ENCODE results near the gene VWC2L. TPM values are rescaled to one million over a fixed set of nuclear protein-coding genes. Genes with fewer than 3 reads are reported as not detected.

VWC2L gene
- total and polyA plus RNA-seq, 2 experiments from 2014 or later = not detected

GRCh38 chr2:214566457-214566856, 155.6 kb downstream of the VWC2L start (continued):
- TF ChIP-seq CREB1 (CRISPR knock-in tag; IDR thresholded peaks at IDR 0.05; ENCODE audit: low read depth) (no peak), POLR2AphosphoS5 (IDR thresholded peaks at IDR 0.05; ENCODE audit: low read depth) (no peak), JUNB (IDR thresholded peaks at IDR 0.05; ENCODE audit: unreplicated experiment) (no peak), ZNF331 (CRISPR knock-in tag; IDR thresholded peaks at IDR 0.05; ENCODE audit: low read depth) (no peak)

GRCh38 chr2:214569419-214570035, 158.7 kb downstream of the VWC2L start:
- H4K20me1 ChIP-seq (replicated peaks; ENCODE audit: insufficient read depth) = no peaks in the 10 kb centered on the region
- H3K4me3 ChIP-seq = no peak overlapping the region
- Mint-ChIP-seq H3K4me1 (peaks cover 3% of the 10 kb centered on the region; the same call in 1 of the 3 replicates), H3K9me3 (no peaks in the 10 kb centered on the region; the same call in 2 of the 3 replicates), H3K27me3 (ENCODE audit: insufficient read depth, low read depth, poor library complexity) (peaks cover 2% of the 10 kb centered on the region), H3K4me3 (no peak overlapping the region), H3K27ac (no peak overlapping the region), H3K36me3 (ENCODE audit: low read depth) (no peaks in the 10 kb centered on the region)
- H2AFZ ChIP-seq = no peak overlapping the region
- no peaks in the 10 kb centered on the region for H3F3A ChIP-seq (replicated peaks; ENCODE audit: low read depth)
- no peaks in the 10 kb centered on the region for H3K27me3 ChIP-seq (ENCODE audit: insufficient read depth)
- ATAC-seq (no peak), DNase-seq (ENCODE audit: low spot score) (no peak)
- H3K36me3 ChIP-seq (ENCODE audit: insufficient read depth) = no peaks in the 10 kb centered on the region
- TF ChIP-seq JUNB (IDR thresholded peaks at IDR 0.05; ENCODE audit: unreplicated experiment) = no peak
- TF ChIP-seq REST (IDR thresholded peaks at IDR 0.05; ENCODE audit: unreplicated experiment) = no peak
- no peak for TF ChIP-seq NANOG (IDR thresholded peaks at IDR 0.05; ENCODE audit: borderline replicate concordance)
- TF ChIP-seq POLR2AphosphoS5 (IDR thresholded peaks at IDR 0.05; ENCODE audit: low read depth) = no peak
- TF ChIP-seq EZH2 (IDR thresholded peaks at IDR 0.05; ENCODE audit: low read depth, unreplicated experiment) = no peak
- H3K79me2 ChIP-seq (replicated peaks; ENCODE audit: insufficient read depth) = no peaks in the 10 kb centered on the region
- no peak overlapping the region for H3K27ac ChIP-seq (ENCODE audit: low read depth)
- no peak overlapping the region for H3K4me2 ChIP-seq
- no peaks in the 10 kb centered on the region for H3K4me1 ChIP-seq (ENCODE audit: insufficient read depth)
- H3K9me2 ChIP-seq (ENCODE audit: insufficient read depth) = no peaks in the 10 kb centered on the region

- no peak for TF ChIP-seq ETS1 (IDR thresholded peaks at IDR 0.05)
- TF ChIP-seq STAT1 (IDR thresholded peaks at IDR 0.05; ENCODE audit: unreplicated experiment) = no peak
- no peak for TF ChIP-seq ZNF331 (CRISPR knock-in tag; IDR thresholded peaks at IDR 0.05; ENCODE audit: low read depth)
- TF ChIP-seq JUNB (IDR thresholded peaks at IDR 0.05; ENCODE audit: unreplicated experiment) = no peak
- TF ChIP-seq ZNF114 (CRISPR knock-in tag; IDR thresholded peaks at IDR 0.05) = no peak
- TF ChIP-seq POLR2AphosphoS5 (IDR thresholded peaks at IDR 0.05; ENCODE audit: low read depth) = no peak
- ATAC-seq = no peak
- DNase-seq (ENCODE audit: low spot score) = no peak
Observed at GRCh38 chr2:214574084-214574781, 163.4 kb downstream of the VWC2L start.

More at GRCh38 chr2:214574084-214574781, 163.4 kb downstream of the VWC2L start:
- no peaks in the 10 kb centered on the region for H3K9me3 Mint-ChIP-seq
- Histone ChIP-seq H3K36me3 (ENCODE audit: insufficient read depth) (no peaks in the 10 kb centered on the region), H3K9me2 (ENCODE audit: insufficient read depth) (no peaks in the 10 kb centered on the region), H3K27me3 (ENCODE audit: insufficient read depth) (no peaks in the 10 kb centered on the region), H2AFZ (no peak overlapping the region), H3K27ac (ENCODE audit: low read depth) (no peak overlapping the region), H4K20me1 (replicated peaks; ENCODE audit: insufficient read depth) (no peaks in the 10 kb centered on the region), H3F3A (replicated peaks; ENCODE audit: low read depth) (no peaks in the 10 kb centered on the region), H3K4me2 (no peak overlapping the region), H3K4me3 (no peak overlapping the region), H3K4me1 (ENCODE audit: insufficient read depth) (no peaks in the 10 kb centered on the region), H3K79me2 (replicated peaks; ENCODE audit: insufficient read depth) (no peaks in the 10 kb centered on the region)
- peaks cover 13% of the 10 kb centered on the region for H3K4me1 Mint-ChIP-seq
- H3K27me3 Mint-ChIP-seq (ENCODE audit: insufficient read depth, low read depth, poor library complexity) = peaks cover 2% of the 10 kb centered on the region
- no peak overlapping the region for H3K27ac Mint-ChIP-seq
- H3K4me3 Mint-ChIP-seq = no peak overlapping the region
- no peaks in the 10 kb centered on the region for H3K36me3 Mint-ChIP-seq (ENCODE audit: low read depth)

Measured in GM23338 (cell line).